Measurements from ENCODE around the gene PARD6A.

Gene PARD6A

GRCh38 chr16:67660564-67661028 lies at the start of gene PARD6A:
Gene PARD6A (plus strand): TSS chr16:67660960. CDS start chr16:67661039, 79 bp downstream.
- DNase-seq (ENCODE audit: low spot score), result peak; percentile 93

- no peak for DNase-seq (ENCODE audit: low spot score)
Observed at GRCh38 chr16:67613808-67614207, 47.0 kb upstream of the PARD6A start.

- DNase-seq (ENCODE audit: low spot score), result no peak
Observed at GRCh38 chr16:67628216-67628615, 32.5 kb upstream of the PARD6A start.

- no peak for DNase-seq (ENCODE audit: low spot score)
Observed at GRCh38 chr16:67632415-67633172, 28.2 kb upstream of the PARD6A start.

GRCh38 chr16:67636713-67637112 lies 24.0 kb upstream of the PARD6A start:
- DNase-seq (ENCODE audit: low spot score), result no peak

GRCh38 chr16:67637625-67638024 lies 23.1 kb upstream of the PARD6A start:
- DNase-seq (ENCODE audit: low spot score), result no peak

- peak; percentile 65 for DNase-seq (ENCODE audit: low spot score)
Observed at GRCh38 chr16:67641779-67642708, 18.7 kb upstream of the PARD6A start.

- DNase-seq (ENCODE audit: low spot score), result no peak
Observed at GRCh38 chr16:67644038-67644437, 16.7 kb upstream of the PARD6A start.

- DNase-seq (ENCODE audit: low spot score), result no peak
Observed at GRCh38 chr16:67645397-67646121, 15.2 kb upstream of the PARD6A start.

- no peak for DNase-seq (ENCODE audit: low spot score)
Observed at GRCh38 chr16:67647111-67647651, 13.6 kb upstream of the PARD6A start.

- DNase-seq (ENCODE audit: low spot score), result no peak
Observed at GRCh38 chr16:67647681-67648080, 13.1 kb upstream of the PARD6A start.

GRCh38 chr16:67648088-67648763 lies 12.5 kb upstream of the PARD6A start:
- DNase-seq (ENCODE audit: low spot score), result no peak

- no peak for DNase-seq (ENCODE audit: low spot score)
Observed at GRCh38 chr16:67648764-67649407, 11.9 kb upstream of the PARD6A start.

GRCh38 chr16:67649494-67649931 lies 11.2 kb upstream of the PARD6A start:
- no peak for DNase-seq (ENCODE audit: low spot score)

GRCh38 chr16:67650023-67650422 lies 10.7 kb upstream of the PARD6A start:
- no peak for DNase-seq (ENCODE audit: low spot score)

GRCh38 chr16:67651039-67651438 lies 9.7 kb upstream of the PARD6A start:
- DNase-seq (ENCODE audit: low spot score), result no peak

- DNase-seq (ENCODE audit: low spot score), result no peak
Observed at GRCh38 chr16:67651847-67652246, 8.9 kb upstream of the PARD6A start.

GRCh38 chr16:67652578-67653127 lies 8.1 kb upstream of the PARD6A start:
- no peak for DNase-seq (ENCODE audit: low spot score)

GRCh38 chr16:67653128-67653788 lies 7.5 kb upstream of the PARD6A start:
- no peak for DNase-seq (ENCODE audit: low spot score)
